Panc1 (cell line): Measurements from ENCODE around the gene PDE10A.

ENCODE experiments used
- POLR2AphosphoS5 ChIP-seq: IDR thresholded peaks from 2 replicates; pipeline ENCODE4 v1.6.1; 2012; ENCODE audit warnings: mild to moderate bottlenecking, low read depth, low read length, moderate library complexity
- SIN3A ChIP-seq: IDR thresholded peaks from 2 replicates; pipeline ENCODE4 v1.6.1; 2012; ENCODE audit warnings: low read depth, mild to moderate bottlenecking, low read length, moderate library complexity, borderline replicate concordance; ENCODE audit not compliant: insufficient read depth
- TCF7L2 ChIP-seq: IDR thresholded peaks from 2 replicates; pipeline ENCODE4 v1.6.1; 2011; ENCODE audit warnings: mild to moderate bottlenecking, low read depth, low read length, inconsistent platforms
- TF ChIP-seq, protein P1 (sequence below): fragments of 450-650 bp; IDR thresholded peaks from 2 replicates; pipeline ENCODE4 v1.5.1; 2017; ENCODE audit warnings: mild to moderate bottlenecking
- TF ChIP-seq, protein P2 (sequence below), 2 experiments: IDR thresholded peaks; 2 replicates each; pipeline ENCODE4 v1.6.1; 2011 to 2012; ENCODE audit warnings: low read depth in 2 of 2, control low read depth in 1 of 2, low read length in 1 of 2, mild to moderate bottlenecking in 1 of 2, moderate library complexity in 1 of 2; ENCODE audit not compliant: insufficient read depth in 1 of 2

DNA sequence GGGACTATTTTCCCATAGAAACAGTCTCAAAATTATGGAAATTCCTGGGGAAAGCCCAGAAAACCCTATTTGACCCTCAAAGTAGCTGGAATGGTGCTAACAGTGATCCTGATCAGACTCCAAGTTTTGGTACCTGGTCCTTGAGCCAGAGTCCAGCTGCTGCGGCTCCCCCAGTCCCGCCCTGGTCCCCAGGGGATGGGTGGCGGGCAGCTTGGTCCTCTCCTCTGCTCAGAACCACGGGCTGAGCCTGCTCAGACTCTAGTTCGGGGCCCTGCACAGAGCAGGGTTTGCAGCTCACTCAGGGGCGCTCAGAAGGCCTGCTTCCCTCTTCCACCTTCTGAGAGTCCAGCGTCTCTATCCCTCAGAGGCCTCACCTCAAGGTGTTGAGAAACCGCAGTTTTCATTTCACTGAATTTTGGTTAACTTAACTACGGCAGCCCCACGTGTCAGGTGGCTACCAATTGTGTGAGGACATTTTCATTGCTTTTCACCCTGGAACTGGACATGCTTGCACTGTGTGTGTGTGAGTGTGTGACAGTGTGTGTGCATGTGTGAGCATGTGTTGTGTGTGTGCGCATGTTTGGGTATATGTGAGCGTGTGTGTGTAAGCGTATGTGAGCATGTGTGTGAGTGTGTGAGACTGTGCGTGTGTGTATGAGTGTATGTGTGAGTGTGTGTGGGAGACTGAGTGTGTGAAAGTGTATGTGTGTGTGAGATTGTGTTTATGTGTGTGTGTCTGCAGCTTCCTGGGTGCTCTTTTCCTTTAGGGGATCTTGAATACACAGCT lies 44.2 kb upstream of the PDE10A start:
- TF ChIP-seq, protein P1, sequence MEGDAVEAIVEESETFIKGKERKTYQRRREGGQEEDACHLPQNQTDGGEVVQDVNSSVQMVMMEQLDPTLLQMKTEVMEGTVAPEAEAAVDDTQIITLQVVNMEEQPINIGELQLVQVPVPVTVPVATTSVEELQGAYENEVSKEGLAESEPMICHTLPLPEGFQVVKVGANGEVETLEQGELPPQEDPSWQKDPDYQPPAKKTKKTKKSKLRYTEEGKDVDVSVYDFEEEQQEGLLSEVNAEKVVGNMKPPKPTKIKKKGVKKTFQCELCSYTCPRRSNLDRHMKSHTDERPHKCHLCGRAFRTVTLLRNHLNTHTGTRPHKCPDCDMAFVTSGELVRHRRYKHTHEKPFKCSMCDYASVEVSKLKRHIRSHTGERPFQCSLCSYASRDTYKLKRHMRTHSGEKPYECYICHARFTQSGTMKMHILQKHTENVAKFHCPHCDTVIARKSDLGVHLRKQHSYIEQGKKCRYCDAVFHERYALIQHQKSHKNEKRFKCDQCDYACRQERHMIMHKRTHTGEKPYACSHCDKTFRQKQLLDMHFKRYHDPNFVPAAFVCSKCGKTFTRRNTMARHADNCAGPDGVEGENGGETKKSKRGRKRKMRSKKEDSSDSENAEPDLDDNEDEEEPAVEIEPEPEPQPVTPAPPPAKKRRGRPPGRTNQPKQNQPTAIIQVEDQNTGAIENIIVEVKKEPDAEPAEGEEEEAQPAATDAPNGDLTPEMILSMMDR = no peak
- TF ChIP-seq, protein P2, sequence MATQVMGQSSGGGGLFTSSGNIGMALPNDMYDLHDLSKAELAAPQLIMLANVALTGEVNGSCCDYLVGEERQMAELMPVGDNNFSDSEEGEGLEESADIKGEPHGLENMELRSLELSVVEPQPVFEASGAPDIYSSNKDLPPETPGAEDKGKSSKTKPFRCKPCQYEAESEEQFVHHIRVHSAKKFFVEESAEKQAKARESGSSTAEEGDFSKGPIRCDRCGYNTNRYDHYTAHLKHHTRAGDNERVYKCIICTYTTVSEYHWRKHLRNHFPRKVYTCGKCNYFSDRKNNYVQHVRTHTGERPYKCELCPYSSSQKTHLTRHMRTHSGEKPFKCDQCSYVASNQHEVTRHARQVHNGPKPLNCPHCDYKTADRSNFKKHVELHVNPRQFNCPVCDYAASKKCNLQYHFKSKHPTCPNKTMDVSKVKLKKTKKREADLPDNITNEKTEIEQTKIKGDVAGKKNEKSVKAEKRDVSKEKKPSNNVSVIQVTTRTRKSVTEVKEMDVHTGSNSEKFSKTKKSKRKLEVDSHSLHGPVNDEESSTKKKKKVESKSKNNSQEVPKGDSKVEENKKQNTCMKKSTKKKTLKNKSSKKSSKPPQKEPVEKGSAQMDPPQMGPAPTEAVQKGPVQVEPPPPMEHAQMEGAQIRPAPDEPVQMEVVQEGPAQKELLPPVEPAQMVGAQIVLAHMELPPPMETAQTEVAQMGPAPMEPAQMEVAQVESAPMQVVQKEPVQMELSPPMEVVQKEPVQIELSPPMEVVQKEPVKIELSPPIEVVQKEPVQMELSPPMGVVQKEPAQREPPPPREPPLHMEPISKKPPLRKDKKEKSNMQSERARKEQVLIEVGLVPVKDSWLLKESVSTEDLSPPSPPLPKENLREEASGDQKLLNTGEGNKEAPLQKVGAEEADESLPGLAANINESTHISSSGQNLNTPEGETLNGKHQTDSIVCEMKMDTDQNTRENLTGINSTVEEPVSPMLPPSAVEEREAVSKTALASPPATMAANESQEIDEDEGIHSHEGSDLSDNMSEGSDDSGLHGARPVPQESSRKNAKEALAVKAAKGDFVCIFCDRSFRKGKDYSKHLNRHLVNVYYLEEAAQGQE (IDR thresholded peaks at IDR 0.05; ENCODE audit: insufficient read depth in 1 of 2, low read depth in 2 of 2, low read length in 1 of 2) = no peak
- TF ChIP-seq POLR2AphosphoS5 (no peak), TCF7L2 (no peak), SIN3A (no peak)
